ENCODE results near the gene KCNJ11. TPM values are rescaled to one million over a fixed set of nuclear protein-coding genes. Genes with fewer than 3 reads are reported as not detected.

Gene KCNJ11
- total and polyA plus RNA-seq, 5 experiments from 2014 or later = 0.26 to 0.52 TPM; not detected in 3

DNA sequence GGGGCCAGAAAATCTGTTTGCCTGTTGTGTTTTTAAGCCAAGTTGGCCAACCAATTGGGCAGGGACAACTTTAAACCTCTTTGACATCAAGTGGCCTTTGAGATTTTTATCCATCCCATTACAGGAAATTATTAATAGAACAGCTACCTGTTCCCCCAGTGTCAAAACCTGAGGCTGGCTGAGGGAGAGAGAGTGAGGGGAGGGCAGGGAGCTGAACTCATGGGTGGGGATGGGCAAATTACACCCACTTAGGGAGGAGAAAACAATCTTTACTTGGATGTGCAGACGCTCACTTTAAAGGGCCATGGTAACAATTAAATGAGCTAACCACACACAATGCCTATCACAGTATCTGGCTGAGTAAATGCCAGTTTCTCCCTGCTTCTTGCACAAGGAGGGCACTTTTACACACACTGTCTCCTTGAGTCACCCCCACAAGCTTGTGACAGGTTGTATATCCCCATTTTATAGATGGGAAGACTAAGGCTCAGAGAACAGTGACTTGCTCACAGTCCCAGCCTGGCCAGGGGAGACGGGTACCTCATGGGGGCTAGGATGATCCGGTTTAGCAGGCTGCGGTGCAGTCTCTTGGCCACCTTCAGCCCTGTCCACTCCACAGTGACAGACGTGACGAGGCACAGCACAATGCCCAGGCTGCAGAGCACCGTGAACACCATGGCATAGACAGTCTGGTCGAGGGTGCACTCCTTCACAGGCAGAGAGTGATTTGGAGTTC is 17.8 kb upstream of the KCNJ11 start:
- H3K27ac Mint-ChIP-seq = no peak overlapping the region
- H3K9me3 Mint-ChIP-seq = no peaks in the 10 kb centered on the region
- ATAC-seq (no peak), DNase-seq (no peak)
- no peaks in the 10 kb centered on the region for H3K4me1 Mint-ChIP-seq
- no peaks in the 10 kb centered on the region for H3K36me3 Mint-ChIP-seq
- peaks cover 0 to 5% (median 0%) of the 10 kb centered on the region in 5 donors for H3K27me3 Mint-ChIP-seq
- no peak overlapping the region for H3K4me3 Mint-ChIP-seq
- POLR2A ChIA-PET = no interaction called here

DNA sequence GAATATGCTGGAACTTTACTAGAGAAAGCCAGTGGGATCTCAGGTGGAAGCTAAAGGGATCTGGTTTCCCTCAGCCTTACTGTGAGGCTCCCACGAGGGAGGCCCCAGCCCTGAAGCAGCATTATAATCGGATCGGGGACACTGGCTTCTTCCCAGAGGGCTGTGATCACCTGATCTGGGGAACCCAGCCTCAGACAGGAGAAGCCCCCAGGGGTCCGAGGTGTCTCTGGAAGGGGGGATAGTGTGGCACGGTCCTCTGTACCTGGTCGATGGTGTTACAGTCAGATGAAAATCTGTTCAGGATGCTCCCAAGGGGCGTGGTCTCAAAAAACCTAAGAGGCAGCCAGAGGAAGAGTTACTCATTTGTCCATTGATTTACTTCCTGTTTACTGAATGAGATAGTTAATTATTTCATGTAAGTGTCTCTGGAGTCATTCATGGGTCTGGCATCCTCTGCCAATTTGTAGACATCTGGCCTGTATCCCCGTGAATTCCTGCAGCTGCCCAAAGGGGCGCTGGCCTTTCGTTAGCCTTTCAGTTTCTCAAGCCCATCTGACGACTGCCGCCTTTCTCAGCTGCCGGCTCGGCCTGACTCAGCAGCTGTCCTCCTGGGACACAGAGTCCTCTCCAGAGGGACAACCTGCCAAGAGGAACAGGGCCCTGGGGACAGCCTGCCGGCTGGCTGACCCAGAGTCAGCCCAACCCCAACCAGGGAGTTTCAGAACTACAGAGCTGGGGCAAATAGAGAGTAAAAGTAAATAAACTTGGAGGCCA is 17.0 kb upstream of the KCNJ11 start:
- Mint-ChIP-seq H3K27me3 (no peaks in the 10 kb centered on the region), H3K36me3 (no peaks in the 10 kb centered on the region), H3K4me3 (no peak overlapping the region), H3K9me3 (no peaks in the 10 kb centered on the region), H3K4me1 (peaks cover 0 to 7% (median 0%) of the 10 kb centered on the region in 4 donors), H3K27ac (no peak overlapping the region)
- ATAC-seq = no peak
- POLR2A ChIA-PET = no interaction called here
- no peak for DNase-seq

- peaks cover 0 to 12% (median 0%) of the 10 kb centered on the region in 4 donors for H3K4me1 Mint-ChIP-seq
- no peaks in the 10 kb centered on the region for H3K27me3 Mint-ChIP-seq
- H3K4me3 Mint-ChIP-seq = no peak overlapping the region
- no peaks in the 10 kb centered on the region for H3K36me3 Mint-ChIP-seq
- H3K27ac Mint-ChIP-seq = no peak overlapping the region
- POLR2A ChIA-PET = no interaction called here
- H3K9me3 Mint-ChIP-seq = no peaks in the 10 kb centered on the region
- ATAC-seq = no peak
- DNase-seq = no peak
Observed at GRCh38 chr11:17403980-17404759, 15.7 kb upstream of the KCNJ11 start.

DNA sequence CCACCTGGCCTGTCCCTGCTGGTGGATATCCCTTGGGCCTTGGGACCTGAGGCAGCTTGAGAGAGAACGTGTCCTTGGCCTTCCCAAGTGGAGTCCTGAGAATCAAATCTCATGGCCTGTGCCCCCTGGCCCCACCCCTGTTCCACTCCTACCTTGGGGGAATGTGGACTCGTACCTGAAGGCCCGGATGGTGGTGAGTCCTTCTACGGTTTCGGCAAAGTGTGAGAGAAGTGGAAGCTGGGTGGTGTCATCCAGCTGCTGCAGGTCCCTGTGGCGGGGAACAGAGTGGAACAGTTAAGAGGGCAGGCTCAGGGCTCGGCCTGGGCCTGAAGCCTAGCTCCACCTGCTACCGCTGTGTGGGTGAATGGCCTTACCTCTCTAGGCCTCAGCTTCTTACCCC is 14.0 kb upstream of the KCNJ11 start:
- peaks cover 0 to 12% (median 0%) of the 10 kb centered on the region in 4 donors for H3K4me1 Mint-ChIP-seq
- no peak overlapping the region for H3K4me3 Mint-ChIP-seq
- DNase-seq = no peak
- POLR2A ChIA-PET = no interaction called here
- H3K27me3 Mint-ChIP-seq = no peaks in the 10 kb centered on the region
- H3K27ac Mint-ChIP-seq = no peak overlapping the region
- H3K9me3 Mint-ChIP-seq = no peaks in the 10 kb centered on the region
- no peaks in the 10 kb centered on the region for H3K36me3 Mint-ChIP-seq
- ATAC-seq = no peak

GRCh38 chr11:17401841-17402240 is 13.4 kb upstream of the KCNJ11 start:
- peaks cover 0 to 12% (median 0%) of the 10 kb centered on the region in 4 donors for H3K4me1 Mint-ChIP-seq
- POLR2A ChIA-PET = no interaction called here
- no peak overlapping the region for H3K27ac Mint-ChIP-seq
- no peak overlapping the region for H3K4me3 Mint-ChIP-seq
- no peak for DNase-seq
- H3K36me3 Mint-ChIP-seq = no peaks in the 10 kb centered on the region
- no peaks in the 10 kb centered on the region for H3K9me3 Mint-ChIP-seq
- H3K27me3 Mint-ChIP-seq = no peaks in the 10 kb centered on the region
- no peak for ATAC-seq

DNA sequence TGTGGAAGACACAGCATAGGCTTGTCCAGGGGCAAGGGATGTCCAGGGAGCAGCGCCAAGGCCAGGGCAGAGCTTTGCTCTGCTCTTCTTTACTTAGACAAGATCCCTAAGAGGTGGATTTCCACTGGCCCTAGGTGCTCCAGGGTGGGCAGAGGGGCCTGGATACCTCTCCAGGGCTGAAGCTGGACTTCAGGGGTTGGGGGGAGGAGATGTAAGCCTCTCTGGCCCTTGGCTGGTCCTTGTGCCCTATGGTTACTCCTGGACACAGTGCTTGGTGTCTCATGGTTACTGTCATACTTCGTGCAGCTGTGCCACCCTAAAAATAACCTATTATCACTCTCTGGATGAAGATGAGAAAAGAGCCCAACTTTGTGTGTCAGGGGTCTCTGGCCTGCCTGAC is 12.9 kb upstream of the KCNJ11 start:
- POLR2A ChIA-PET = interaction anchor here (0.5 kb wide), 1 partner anchor 33 kb away, joined by 3 read pairs; no protein-coding TSS in a partner anchor
- Mint-ChIP-seq H3K27me3 (no peaks in the 10 kb centered on the region), H3K4me3 (no peak overlapping the region), H3K4me1 (peaks cover 0 to 12% (median 0%) of the 10 kb centered on the region in 4 donors), H3K27ac (peak overlapping the region in 1 of 10 donors; percentile 11), H3K36me3 (no peaks in the 10 kb centered on the region), H3K9me3 (no peaks in the 10 kb centered on the region)
- DNase-seq (no peak), ATAC-seq (no peak)

GRCh38 chr11:17400048-17400775 is 11.8 kb upstream of the KCNJ11 start:
- peak overlapping the region in 1 of 10 donors; percentile 40 for H3K4me3 Mint-ChIP-seq
- DNase-seq (no peak), ATAC-seq (no peak)
- POLR2A ChIA-PET = no interaction called here
- no peaks in the 10 kb centered on the region for H3K9me3 Mint-ChIP-seq
- H3K4me1 Mint-ChIP-seq = peaks cover 0 to 12% (median 0%) of the 10 kb centered on the region in 4 donors
- H3K27ac Mint-ChIP-seq = peak overlapping the region in 1 of 10 donors; percentile 42
- H3K27me3 Mint-ChIP-seq = no peaks in the 10 kb centered on the region
- H3K36me3 Mint-ChIP-seq = no peaks in the 10 kb centered on the region

DNA sequence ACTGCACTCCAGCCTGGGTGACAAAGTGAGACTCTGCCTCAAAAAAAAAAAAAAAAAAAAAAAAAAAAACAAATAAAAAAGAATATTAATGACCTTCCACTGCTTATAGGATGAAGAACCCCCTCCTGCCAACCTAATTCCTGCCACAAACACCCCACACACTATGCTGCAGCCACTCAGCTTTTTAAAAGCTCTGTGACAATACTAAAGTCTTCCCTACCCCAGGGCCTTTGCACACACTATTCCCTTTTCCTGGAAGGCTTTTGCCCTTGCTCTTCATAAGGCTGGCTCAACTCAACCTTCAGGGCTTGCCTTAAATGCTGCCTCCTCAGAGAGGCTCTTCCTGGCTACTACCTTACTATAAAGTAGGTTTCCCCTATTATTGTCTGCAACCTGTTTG is 10.8 kb upstream of the KCNJ11 start:
- H3K36me3 Mint-ChIP-seq = no peaks in the 10 kb centered on the region
- H3K4me1 Mint-ChIP-seq = peaks cover 0 to 12% (median 0%) of the 10 kb centered on the region in 4 donors
- no peak overlapping the region for H3K27ac Mint-ChIP-seq
- no peaks in the 10 kb centered on the region for H3K9me3 Mint-ChIP-seq
- ATAC-seq = no peak
- POLR2A ChIA-PET = no interaction called here
- no peaks in the 10 kb centered on the region for H3K27me3 Mint-ChIP-seq
- DNase-seq = no peak
- no peak overlapping the region for H3K4me3 Mint-ChIP-seq

- peaks cover 0 to 12% (median 0%) of the 10 kb centered on the region in 4 donors for H3K4me1 Mint-ChIP-seq
- no peaks in the 10 kb centered on the region for H3K27me3 Mint-ChIP-seq
- DNase-seq (no peak), ATAC-seq (no peak)
- no peak overlapping the region for H3K27ac Mint-ChIP-seq
- no peaks in the 10 kb centered on the region for H3K9me3 Mint-ChIP-seq
- H3K36me3 Mint-ChIP-seq = no peaks in the 10 kb centered on the region
- H3K4me3 Mint-ChIP-seq = no peak overlapping the region
- POLR2A ChIA-PET = no interaction called here
Observed at GRCh38 chr11:17397311-17398002, 9.0 kb upstream of the KCNJ11 start.

- Mint-ChIP-seq H3K9me3 (no peaks in the 10 kb centered on the region), H3K4me1 (peaks cover 0 to 12% (median 0%) of the 10 kb centered on the region in 4 donors), H3K36me3 (no peaks in the 10 kb centered on the region), H3K27ac (no peak overlapping the region), H3K4me3 (no peak overlapping the region), H3K27me3 (no peaks in the 10 kb centered on the region)
- DNase-seq = no peak
- POLR2A ChIA-PET = no interaction called here
- no peak for ATAC-seq
Observed at GRCh38 chr11:17396598-17397310, 8.3 kb upstream of the KCNJ11 start.

DNA sequence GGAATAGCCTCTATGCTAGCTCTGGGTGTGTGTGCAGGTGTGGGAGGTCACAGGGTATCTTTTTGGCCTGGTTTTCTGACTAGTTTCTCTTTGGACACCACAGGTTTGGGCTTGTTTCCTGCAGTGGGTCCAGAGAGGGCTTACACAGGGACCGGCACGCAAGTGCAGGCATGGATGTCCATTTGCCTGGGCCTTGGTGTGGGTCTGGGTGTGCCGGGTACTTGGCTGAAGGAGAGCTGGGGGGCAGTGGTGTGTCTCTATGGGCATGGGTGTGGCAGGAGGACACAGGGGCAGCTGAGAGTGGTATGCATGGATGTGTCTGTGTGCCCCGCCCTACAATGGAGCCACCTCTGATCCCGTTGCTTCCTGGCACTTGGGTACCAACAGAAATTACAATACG is 7.5 kb upstream of the KCNJ11 start:
- Mint-ChIP-seq H3K36me3 (no peaks in the 10 kb centered on the region), H3K27ac (no peak overlapping the region), H3K4me1 (peaks cover 0 to 11% (median 0%) of the 10 kb centered on the region in 4 donors), H3K9me3 (no peaks in the 10 kb centered on the region), H3K27me3 (no peaks in the 10 kb centered on the region), H3K4me3 (no peak overlapping the region)
- POLR2A ChIA-PET = no interaction called here
- no peak for DNase-seq
- ATAC-seq = no peak
